ENCODE measurements around the gene MUC3A. TPM values are rescaled to one million over a fixed set of nuclear protein-coding genes. Genes with fewer than 3 reads are reported as not detected.
A peak's percentile ranks its signal among the peaks of the same experiment; 100 is the strongest.

The MUC3A gene
- total RNA-seq, 8 experiments from 2014 or later, result 0.11 to 2.2 (median 0.72) TPM; not detected in 1

GRCh38 chr7:100949933-100950443 is 654 bp downstream of the MUC3A start:
- Histone ChIP-seq H3K27ac (no peak overlapping the region), H3K4me3 (no peak overlapping the region), H3K4me1 (replicated peaks in 1 of 2) (no peaks in the 10 kb centered on the region)
- WGBS, 10 experiments, result 17 to 70% (median 53%) methylated on average over 4 to 12 of the region's 15 CpGs; no CpG with 5 or more reads in 1 of the 10 experiments
- no peak for ATAC-seq (replicated peaks in 6 of 8)
- in situ Hi-C loops (cut with MboI; ENCODE audit: low pct_unique_long_range_greater_than_20kb in 2 of 9, low sequenced_read_pairs in 9 of 9, unreplicated experiment in 9 of 9), result no loop called here

GRCh38 chr7:100951172-100951571 is 1.8 kb downstream of the MUC3A start:
- H3K27ac ChIP-seq, result no peak overlapping the region
- in situ Hi-C loops (cut with MboI; ENCODE audit: low pct_unique_long_range_greater_than_20kb in 2 of 9, low sequenced_read_pairs in 9 of 9, unreplicated experiment in 9 of 9), result no loop called here
- peak in 5 of 8 experiments; percentile 43 to 91 (median 85) for ATAC-seq (replicated peaks in 6 of 8)
- no peaks in the 10 kb centered on the region for H3K4me1 ChIP-seq (replicated peaks in 1 of 2)
- no peak overlapping the region for H3K4me3 ChIP-seq
- 0 to 44% (median 20%) methylated on average over 1 to 4 of the region's 6 CpGs; no CpG with 5 or more reads in 3 of the 10 experiments for WGBS, 10 experiments

DNA sequence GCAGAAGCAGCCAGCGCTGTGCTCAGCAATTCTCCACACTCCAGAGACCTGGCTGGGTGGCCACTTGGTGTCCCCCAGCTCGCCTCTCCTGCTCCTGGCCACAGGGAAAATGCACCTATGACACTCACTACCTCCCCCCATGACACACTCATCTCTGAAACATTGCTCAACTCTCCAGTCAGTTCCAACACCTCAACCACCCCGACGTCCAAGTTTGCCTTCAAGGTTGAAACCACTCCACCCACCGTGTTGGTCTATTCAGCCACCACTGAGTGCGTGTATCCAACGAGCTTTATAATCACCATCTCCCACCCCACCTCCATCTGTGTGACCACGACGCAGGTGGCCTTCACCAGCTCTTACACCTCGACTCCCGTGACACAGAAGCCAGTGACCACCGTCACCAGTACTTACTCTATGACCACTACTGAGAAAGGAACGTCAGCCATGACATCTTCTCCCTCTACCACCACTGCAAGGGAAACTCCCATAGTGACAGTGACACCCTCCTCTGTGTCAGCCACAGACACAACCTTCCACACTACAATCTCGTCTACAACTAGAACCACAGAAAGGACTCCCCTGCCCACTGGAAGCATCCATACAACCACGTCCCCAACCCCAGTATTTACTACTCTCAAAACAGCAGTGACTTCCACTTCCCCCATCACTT is 2.7 kb downstream of the MUC3A start:
- ATAC-seq (replicated peaks in 6 of 8), result no peak
- no peaks in the 10 kb centered on the region for H3K4me1 ChIP-seq (replicated peaks in 1 of 2)
- in situ Hi-C loops (cut with MboI; ENCODE audit: low pct_unique_long_range_greater_than_20kb in 2 of 9, low sequenced_read_pairs in 9 of 9, unreplicated experiment in 9 of 9), result no loop called here
- WGBS, 10 experiments, result 13 to 85% (median 66%) methylated on average over 6 to 14 of the region's 15 CpGs
- H3K4me3 ChIP-seq, result no peak overlapping the region
- H3K27ac ChIP-seq, result no peak overlapping the region

- in situ Hi-C loops (cut with MboI; ENCODE audit: low pct_unique_long_range_greater_than_20kb in 2 of 9, low sequenced_read_pairs in 9 of 9, unreplicated experiment in 9 of 9), result no loop called here
- Histone ChIP-seq H3K4me3 (no peak overlapping the region), H3K4me1 (replicated peaks in 1 of 2) (no peaks in the 10 kb centered on the region), H3K27ac (no peak overlapping the region)
- 0 to 59% (median 28%) methylated on average over 1 to 2 of the region's 2 CpGs; no CpG with 5 or more reads in 2 of the 10 experiments for WGBS, 10 experiments
- no peak for ATAC-seq (replicated peaks in 6 of 8)
Measured at GRCh38 chr7:100952641-100953040, 3.3 kb downstream of the MUC3A start.

DNA sequence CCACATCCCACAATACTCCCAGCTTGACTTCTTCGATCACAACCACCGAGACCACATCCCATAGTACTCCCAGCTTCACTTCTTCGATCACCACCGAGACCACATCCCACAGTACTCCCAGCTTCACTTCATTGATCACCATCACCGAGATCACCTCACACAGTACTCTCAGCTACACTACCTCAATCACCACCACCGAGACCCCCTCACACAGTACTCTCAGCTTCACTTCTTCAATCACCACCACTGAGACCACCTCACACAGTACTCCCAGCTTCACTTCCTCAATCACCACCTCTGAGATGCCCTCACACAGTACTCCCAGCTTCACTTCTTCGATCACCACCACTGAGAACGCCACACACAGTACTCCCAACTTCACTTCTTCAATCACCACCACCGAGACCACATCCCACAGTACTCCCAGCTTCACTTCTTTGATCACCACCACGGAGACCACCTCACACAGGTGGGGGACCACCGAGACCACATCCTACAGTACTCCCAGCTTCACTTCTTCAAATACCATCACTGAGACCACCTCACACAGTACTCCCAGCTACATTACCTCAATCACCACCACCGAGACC is 8.6 kb downstream of the MUC3A start:
- WGBS, 10 experiments, result 31 to 62% (median 50%) methylated on average over 4 to 11 of the region's 12 CpGs
- H3K4me3 ChIP-seq, result no peak overlapping the region
- no peak overlapping the region for H3K27ac ChIP-seq
- H3K4me1 ChIP-seq (replicated peaks in 1 of 2), result no peaks in the 10 kb centered on the region
- in situ Hi-C loops (cut with MboI; ENCODE audit: low pct_unique_long_range_greater_than_20kb in 2 of 9, low sequenced_read_pairs in 9 of 9, unreplicated experiment in 9 of 9), result no loop called here
- ATAC-seq (replicated peaks in 6 of 8), result no peak

DNA sequence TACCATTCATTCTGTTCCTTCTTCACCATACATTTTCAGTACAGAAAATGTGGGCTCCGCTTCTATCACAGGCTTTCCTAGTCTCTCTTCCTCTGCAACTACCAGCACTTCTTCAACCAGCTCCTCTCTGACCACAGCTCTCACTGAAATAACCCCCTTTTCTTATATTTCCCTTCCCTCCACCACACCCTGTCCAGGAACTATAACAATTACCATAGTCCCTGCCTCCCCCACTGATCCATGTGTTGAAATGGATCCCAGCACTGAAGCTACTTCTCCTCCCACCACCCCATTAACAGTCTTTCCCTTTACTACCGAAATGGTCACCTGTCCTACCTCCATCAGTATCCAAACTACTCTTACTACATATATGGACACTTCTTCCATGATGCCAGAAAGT is 10.6 kb downstream of the MUC3A start:
- Histone ChIP-seq H3K4me1 (replicated peaks in 1 of 2) (no peaks in the 10 kb centered on the region), H3K27ac (no peak overlapping the region), H3K4me3 (no peak overlapping the region)
- peak in 3 of 8 experiments; percentile 57 to 94 (median 93) for ATAC-seq (replicated peaks in 6 of 8)
- WGBS, 10 experiments, result 14 to 75% (median 45%) methylated on average over 1 to 2 of the region's 2 CpGs
- in situ Hi-C loops (cut with MboI; ENCODE audit: low pct_unique_long_range_greater_than_20kb in 2 of 9, low sequenced_read_pairs in 9 of 9, unreplicated experiment in 9 of 9), result loop anchor here in 2 of 9 experiments (10.0 kb wide), 2 partner anchors 95 to 105 kb away; no protein-coding TSS in a partner anchor

DNA sequence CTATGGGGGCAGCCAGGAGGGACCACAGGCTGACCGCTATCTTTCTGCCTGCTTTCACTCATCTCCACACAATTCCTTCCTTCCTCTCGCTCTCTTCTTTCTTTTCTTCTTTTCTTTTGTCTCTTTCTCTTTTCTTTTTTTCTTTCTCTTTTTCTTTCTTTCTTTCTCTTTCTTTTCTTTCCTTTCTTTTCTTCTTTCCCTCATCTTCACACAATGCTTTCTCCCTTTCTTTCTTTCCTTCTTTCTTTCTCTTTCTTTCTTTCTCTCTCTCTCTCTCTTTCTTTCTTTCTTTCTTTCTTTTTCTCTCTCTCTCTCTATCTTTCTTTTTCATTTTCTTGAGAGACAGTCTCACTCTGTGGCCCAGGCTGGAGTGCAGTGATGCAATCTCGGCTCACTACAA is 13.2 kb downstream of the MUC3A start:
- ATAC-seq (replicated peaks in 6 of 8), result no peak
- WGBS, 10 experiments, result 44 to 84% (median 64%) methylated on average over 1 to 3 of the region's 3 CpGs
- H3K4me3 ChIP-seq, result no peak overlapping the region

DNA sequence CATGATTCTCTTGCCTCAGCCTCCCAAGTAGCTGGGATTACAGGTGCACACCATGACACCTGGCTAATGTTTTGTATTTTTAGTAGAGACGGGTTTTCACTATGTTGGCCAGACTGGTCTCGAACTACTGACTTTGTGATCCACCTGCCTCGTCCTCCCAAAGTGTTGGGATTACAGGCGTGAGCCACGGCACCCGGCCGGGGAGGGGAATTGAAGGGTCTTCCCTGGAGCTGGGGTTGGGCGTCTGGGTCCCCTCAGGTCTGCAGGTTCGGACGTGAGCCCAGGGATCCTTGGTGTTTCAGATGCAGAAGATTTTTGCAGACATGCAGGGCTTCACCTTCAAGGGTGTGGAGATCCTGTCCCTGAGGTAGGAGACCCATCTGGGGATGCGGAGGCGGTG is 14.1 kb downstream of the MUC3A start:
- ATAC-seq (replicated peaks in 6 of 8), result no peak
- in situ Hi-C loops (cut with MboI; ENCODE audit: low pct_unique_long_range_greater_than_20kb in 2 of 9, low sequenced_read_pairs in 9 of 9, unreplicated experiment in 9 of 9), result loop anchor here in 2 of 9 experiments (10.0 kb wide), 2 partner anchors 91 to 101 kb away; no protein-coding TSS in a partner anchor
- H3K27ac ChIP-seq, result no peak overlapping the region
- H3K4me1 ChIP-seq (replicated peaks in 1 of 2), result peaks cover 0 to 7% of the 10 kb centered on the region in 2 donors
- WGBS, 10 experiments, result 30 to 90% (median 58%) methylated on average over 2 to 12 of the region's 12 CpGs; no CpG with 5 or more reads in 2 of the 10 experiments
- H3K4me3 ChIP-seq, result no peak overlapping the region

More for the DNA sequence above, 13.2 kb downstream of the MUC3A start:
- no peak overlapping the region for H3K27ac ChIP-seq
- H3K4me1 ChIP-seq (replicated peaks in 1 of 2), result peaks cover 0 to 7% of the 10 kb centered on the region in 2 donors
- in situ Hi-C loops (cut with MboI; ENCODE audit: low pct_unique_long_range_greater_than_20kb in 2 of 9, low sequenced_read_pairs in 9 of 9, unreplicated experiment in 9 of 9), result loop anchor here in 2 of 9 experiments (10.0 kb wide), 2 partner anchors 92 to 102 kb away; no protein-coding TSS in a partner anchor

DNA sequence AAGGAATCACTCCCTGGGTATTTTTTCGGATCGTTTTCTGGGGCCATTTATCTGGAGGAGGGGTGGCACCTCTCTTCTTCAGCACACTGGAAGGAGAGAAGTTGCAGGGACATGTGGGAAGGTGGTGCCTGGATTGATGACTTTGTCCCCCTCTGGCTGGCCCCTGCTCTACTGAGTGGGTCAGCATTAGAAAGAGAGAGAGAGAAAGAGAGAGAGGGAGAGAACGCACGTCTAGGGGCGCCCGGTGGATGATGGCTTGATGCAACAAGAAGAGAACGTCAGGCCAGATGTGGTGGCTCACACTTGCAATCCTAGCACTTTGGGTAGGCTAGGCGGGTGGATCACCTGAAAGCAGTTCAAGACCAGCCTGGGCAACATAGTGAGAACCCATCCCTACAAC is 14.5 kb downstream of the MUC3A start:
- no peak for ATAC-seq (replicated peaks in 6 of 8)
- no peak overlapping the region for H3K4me3 ChIP-seq
- H3K4me1 ChIP-seq (replicated peaks in 1 of 2), result peaks cover 0 to 7% of the 10 kb centered on the region in 2 donors
- WGBS, 10 experiments, result 56 to 84% (median 70%) methylated on average over 2 to 8 of the region's 8 CpGs; no CpG with 5 or more reads in 1 of the 10 experiments
- in situ Hi-C loops (cut with MboI; ENCODE audit: low pct_unique_long_range_greater_than_20kb in 2 of 9, low sequenced_read_pairs in 9 of 9, unreplicated experiment in 9 of 9), result loop anchor here in 2 of 9 experiments (10.0 kb wide), 2 partner anchors 91 to 101 kb away; no protein-coding TSS in a partner anchor
- H3K27ac ChIP-seq, result no peak overlapping the region

DNA sequence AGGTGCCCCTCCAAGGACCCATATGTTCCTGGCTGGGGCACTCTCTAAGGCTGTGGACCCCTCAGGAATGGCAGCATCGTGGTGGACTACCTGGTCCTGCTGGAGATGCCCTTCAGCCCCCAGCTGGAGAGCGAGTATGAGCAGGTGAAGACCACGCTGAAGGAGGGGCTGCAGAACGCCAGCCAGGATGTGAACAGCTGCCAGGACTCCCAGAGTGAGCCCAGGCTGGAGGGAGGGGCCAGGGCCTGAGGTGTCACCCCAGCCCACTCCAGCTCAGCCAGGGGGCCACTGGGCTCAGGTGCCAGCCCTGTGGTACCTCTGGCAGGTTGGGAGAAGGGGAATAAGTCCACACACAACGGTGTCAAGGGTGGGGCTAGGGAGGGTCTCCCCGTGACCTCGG is 15.3 kb downstream of the MUC3A start:
- peaks cover 0 to 7% of the 10 kb centered on the region in 2 donors for H3K4me1 ChIP-seq (replicated peaks in 1 of 2)
- no peak overlapping the region for H3K27ac ChIP-seq
- in situ Hi-C loops (cut with MboI; ENCODE audit: low pct_unique_long_range_greater_than_20kb in 2 of 9, low sequenced_read_pairs in 9 of 9, unreplicated experiment in 9 of 9), result loop anchor here in 2 of 9 experiments (10.0 kb wide), 2 partner anchors 90 to 100 kb away; no protein-coding TSS in a partner anchor
- no peak overlapping the region for H3K4me3 ChIP-seq
- no peak for ATAC-seq (replicated peaks in 6 of 8)
- 0 to 71% (median 45%) methylated on average over 1 to 6 of the region's 7 CpGs; no CpG with 5 or more reads in 2 of the 10 experiments for WGBS, 10 experiments

DNA sequence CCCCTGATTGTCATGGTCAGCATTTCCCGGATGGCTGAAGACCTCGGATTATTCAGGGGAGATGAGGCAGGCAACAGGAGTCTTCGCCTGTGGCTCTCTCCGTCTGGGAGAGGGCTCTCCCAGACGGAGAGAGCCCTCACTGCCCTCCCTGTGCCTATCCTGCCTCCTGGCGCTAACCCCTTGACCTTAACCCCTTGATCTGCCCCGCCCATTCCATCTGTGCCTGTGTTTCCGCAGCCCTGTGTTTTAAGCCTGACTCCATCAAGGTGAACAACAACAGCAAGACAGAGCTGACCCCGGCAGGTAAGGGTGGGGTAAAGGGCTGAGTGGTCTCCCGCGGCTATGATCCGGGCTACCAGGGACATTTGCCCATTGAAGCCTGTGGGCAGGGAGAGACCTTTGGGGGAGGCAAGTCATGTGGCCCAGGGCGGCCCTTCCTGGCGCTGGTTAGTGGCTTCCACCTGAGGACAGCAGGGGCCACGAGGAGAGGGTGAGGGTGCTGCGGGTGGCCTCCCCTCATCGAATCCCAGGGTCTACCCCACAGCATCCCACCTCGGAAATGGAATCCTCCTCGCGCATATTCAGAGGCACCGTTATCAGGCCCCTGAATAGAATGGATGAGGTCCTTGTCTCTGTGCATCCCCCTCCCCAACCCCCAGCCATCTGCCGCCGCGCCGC is 15.8 kb downstream of the MUC3A start:
- 10 to 24% (median 19%) methylated on average over 3 to 18 of the region's 25 CpGs; no CpG with 5 or more reads in 1 of the 10 experiments for WGBS, 10 experiments
- Histone ChIP-seq H3K4me3 (peak overlapping the region in 4 of 5 donors; percentile 17 to 26 (median 20)), H3K27ac (peak overlapping the region in 1 of 2 donors; percentile 8), H3K4me1 (replicated peaks in 1 of 2) (peaks cover 0 to 7% of the 10 kb centered on the region in 2 donors)
- no peak for ATAC-seq (replicated peaks in 6 of 8)
- in situ Hi-C loops (cut with MboI; ENCODE audit: low pct_unique_long_range_greater_than_20kb in 2 of 9, low sequenced_read_pairs in 9 of 9, unreplicated experiment in 9 of 9), result loop anchor here in 2 of 9 experiments (10.0 kb wide), 2 partner anchors 90 to 100 kb away; no protein-coding TSS in a partner anchor

- Histone ChIP-seq H3K4me1 (replicated peaks in 1 of 2) (peaks cover 0 to 7% of the 10 kb centered on the region in 2 donors), H3K27ac (peak overlapping the region in 1 of 2 donors; percentile 8), H3K4me3 (peak overlapping the region; percentile 6 to 26 (median 18))
- in situ Hi-C loops (cut with MboI; ENCODE audit: low pct_unique_long_range_greater_than_20kb in 2 of 9, low sequenced_read_pairs in 9 of 9, unreplicated experiment in 9 of 9), result loop anchor here in 2 of 9 experiments (10.0 kb wide), 2 partner anchors 89 to 99 kb away; no protein-coding TSS in a partner anchor
- WGBS, 10 experiments, result 0 to 4% (median 2%) methylated on average over 5 to 18 of the region's 58 CpGs; no CpG with 5 or more reads in 4 of the 10 experiments
- ATAC-seq (replicated peaks in 6 of 8), result peak; percentile 86 to 95 (median 89)
Measured at GRCh38 chr7:100965723-100966541, 16.6 kb downstream of the MUC3A start.

Data from motor neuron (in vitro differentiated cells).